PC-3 (cell line): Measurements from ENCODE around the gene CLEC5A. TPM values are rescaled to one million over a fixed set of nuclear protein-coding genes. Genes with fewer than 3 reads are reported as not detected.

ENCODE experiments used
- ATAC-seq: fragments of 200-7000 bp; cut with Tn5 transposase; 2 replicates; pipeline ENCODE4 v1.9.1; 2020; ENCODE audit warnings: mild to moderate bottlenecking, moderate library complexity
- BruUV-seq: library from RNA; stranded (reverse); fragments of 400-500 nt; replicated peaks from 2 replicates; lab custom pipeline; 2021; lab: Mats Ljungman, UMichigan
- CTCF ChIA-PET: fragments of 300-600 bp; sonication (Branson Sonifier 250); formaldehyde crosslinking; loops from one replicate; lab custom pipeline; 2022; ENCODE audit warnings: antibody characterized with exemption; lab: Charles Lee
- POLR2A ChIA-PET: fragments of 300-600 bp; sonication (Branson Sonifier 250); formaldehyde crosslinking; loops from one replicate; lab custom pipeline; 2022; ENCODE audit warnings: antibody characterized with exemption; ENCODE audit not compliant: unreplicated experiment; lab: Charles Lee
- DNase-seq: peaks from one replicate; pipeline ENCODE4 v3.0.0-alpha.2; 2015
- H2AFZ ChIP-seq: fragments of 300-600 bp; sonication (generic); 2 replicates; pipeline ENCODE4 v1.6.0; 2016; ENCODE audit warnings: antibody characterized with exemption, low read length
- H3F3A ChIP-seq: fragments of 300-600 bp; sonication (generic); one replicate; pipeline ENCODE4 v1.6.0; 2017; ENCODE audit warnings: antibody characterized with exemption, low read length, control low read depth, mild to moderate bottlenecking; ENCODE audit not compliant: unreplicated experiment
- H3K27ac ChIP-seq: fragments of 300-600 bp; sonication (generic); 2 replicates; pipeline ENCODE4 v1.5.1; 2016; ENCODE audit warnings: mild to moderate bottlenecking, low read length
- H3K27me3 ChIP-seq: fragments of 300-600 bp; sonication (generic); 2 replicates; pipeline ENCODE4 v1.6.1; 2016; ENCODE audit warnings: low read length, mixed read lengths
- H3K36me3 ChIP-seq: fragments of 300-600 bp; sonication (generic); 2 replicates; pipeline ENCODE4 v1.6.1; 2016; ENCODE audit warnings: low read depth, mixed run types, low read length, mixed read lengths
- H3K4me1 ChIP-seq: fragments of 300-600 bp; sonication (generic); 2 replicates; pipeline ENCODE4 v1.5.1; 2016; ENCODE audit warnings: low read length; ENCODE audit not compliant: insufficient read depth
- H3K4me2 ChIP-seq: fragments of 300-600 bp; sonication (generic); 2 replicates; pipeline ENCODE4 v1.6.0; 2016; ENCODE audit warnings: low read length
- H3K4me3 ChIP-seq: fragments of 300-600 bp; sonication (generic); 2 replicates; pipeline ENCODE4 v1.5.1; 2016; ENCODE audit warnings: mild to moderate bottlenecking, low read length, mixed read lengths
- H3K79me2 ChIP-seq: fragments of 300-600 bp; sonication (generic); 2 replicates; pipeline ENCODE4 v1.6.1; 2017; ENCODE audit warnings: low read length, mixed read lengths
- H3K9ac ChIP-seq: fragments of 300-600 bp; sonication (generic); 2 replicates; pipeline ENCODE4 v1.6.0; 2016; ENCODE audit warnings: mild to moderate bottlenecking, low read length
- H3K9me2 ChIP-seq: fragments of 300-600 bp; sonication (generic); replicated peaks from 2 replicates; pipeline ENCODE4 v1.6.1; 2016; ENCODE audit warnings: mixed run types, low read length, mixed read lengths
- H3K9me3 ChIP-seq: fragments of 300-600 bp; sonication (generic); 2 replicates; pipeline ENCODE4 v1.6.1; 2016; ENCODE audit warnings: low read length, mixed read lengths
- H4K20me1 ChIP-seq: fragments of 300-600 bp; sonication (generic); 2 replicates; pipeline ENCODE4 v1.6.1; 2016; ENCODE audit warnings: low read length, mixed read lengths
- CTCF ChIP-seq: fragments of 300-600 bp; sonication (generic); conservative IDR thresholded peaks from 2 replicates; pipeline ENCODE4 v1.5.1; 2017; ENCODE audit warnings: antibody characterized with exemption, low read depth, mild to moderate bottlenecking, low read length
- EZH2 ChIP-seq: fragments of 300-600 bp; sonication (generic); IDR thresholded peaks from one replicate; pipeline ENCODE4 v1.6.1; 2017; ENCODE audit warnings: antibody characterized with exemption, mild to moderate bottlenecking, low read length; ENCODE audit not compliant: unreplicated experiment
- EZH2phosphoT487 ChIP-seq: fragments of 300-600 bp; sonication (generic); IDR thresholded peaks from 2 replicates; pipeline ENCODE4 v1.6.1; 2018; ENCODE audit warnings: mild to moderate bottlenecking, antibody characterized with exemption, low read length, borderline replicate concordance
- intact Hi-C: fragments of 100-400 bp; cut with micrococcal nuclease; formaldehyde crosslinking; loops from 2 replicates; pipeline ENCODE4 v1.9.0; 2023
- total RNA-seq: library from RNA; depleted of rRNA; stranded (reverse); fragments of >200 nt; gene quantifications from 2 replicates; pipeline ENCODE4 v1.2.3, GENCODE V29; 2014

Gene CLEC5A
- total RNA-seq, 1 experiment from 2014 or later: not detected

DNA sequence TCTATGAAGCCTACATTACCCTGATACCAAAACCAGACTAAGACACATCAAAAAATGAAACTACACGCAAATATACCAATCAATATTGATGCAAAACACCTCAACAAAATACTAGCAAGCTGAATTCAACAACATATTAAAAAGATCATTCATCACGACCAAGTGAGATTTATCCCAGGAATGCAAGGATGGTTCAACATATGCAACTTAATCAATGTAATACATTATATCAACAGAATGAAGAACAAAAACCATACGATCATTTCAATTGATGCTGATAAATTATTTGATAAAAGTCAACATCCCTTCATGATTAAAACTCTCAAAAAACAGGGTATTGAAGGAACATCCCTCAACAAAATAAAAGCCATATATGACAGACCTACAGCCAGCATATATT lies 5.7 kb downstream of the CLEC5A start:
- Histone ChIP-seq H3K9ac (no peak overlapping the region), H3K4me1 (no peaks in the 10 kb centered on the region), H3K79me2 (no peaks in the 10 kb centered on the region), H3F3A (no peaks in the 10 kb centered on the region), H3K27ac (no peak overlapping the region), H2AFZ (no peak overlapping the region), H3K36me3 (no peaks in the 10 kb centered on the region), H3K4me2 (no peak overlapping the region), H3K27me3 (no peaks in the 10 kb centered on the region; the same call in 1 of the 2 replicates), H3K9me3 (no peaks in the 10 kb centered on the region), H3K4me3 (no peak overlapping the region), H4K20me1 (no peaks in the 10 kb centered on the region), H3K9me2 (no peaks in the 10 kb centered on the region)
- DNase-seq (no peak), ATAC-seq (no peak)
- TF ChIP-seq EZH2: no peak
- no peak for TF ChIP-seq CTCF
- no peak for TF ChIP-seq EZH2phosphoT487
- POLR2A ChIA-PET: no interaction called here
- CTCF ChIA-PET: no interaction called here
- intact Hi-C loops: no loop called here
- no TSS peak for BruUV-seq

DNA sequence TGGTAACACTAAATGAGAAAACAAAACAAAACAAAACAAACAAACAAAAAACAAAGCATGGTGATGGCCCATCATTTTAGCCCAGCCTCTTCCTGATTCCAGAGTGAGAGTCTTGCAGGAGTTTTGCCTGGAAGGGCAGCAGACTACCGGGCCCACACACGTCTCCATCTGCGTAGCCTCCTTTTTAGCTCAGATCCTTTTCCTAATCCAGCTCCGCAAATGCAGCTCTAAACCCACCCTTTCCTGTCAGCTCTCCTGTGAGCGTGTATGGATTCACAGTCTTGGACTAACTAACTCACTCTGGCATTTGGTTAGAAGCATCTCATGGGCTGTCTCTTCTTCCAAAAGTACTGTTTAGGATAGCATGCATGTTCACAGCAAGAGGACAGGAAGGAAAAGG lies 16.6 kb downstream of the CLEC5A start:
- Histone ChIP-seq H3K79me2 (no peaks in the 10 kb centered on the region), H3K9me2 (no peaks in the 10 kb centered on the region), H3K9me3 (no peaks in the 10 kb centered on the region), H3K4me3 (no peak overlapping the region), H3K9ac (no peak overlapping the region), H3K36me3 (no peaks in the 10 kb centered on the region), H3K27me3 (peaks cover 19% of the 10 kb centered on the region), H3K27ac (no peak overlapping the region), H2AFZ (no peak overlapping the region), H3K4me1 (no peaks in the 10 kb centered on the region), H4K20me1 (no peaks in the 10 kb centered on the region), H3F3A (no peaks in the 10 kb centered on the region), H3K4me2 (no peak overlapping the region)
- ChIA-PET CTCF (no interaction called here), POLR2A (no interaction called here)
- DNase-seq: no peak
- intact Hi-C loops: no loop called here
- no peak for ATAC-seq
- no TSS peak for BruUV-seq
- TF ChIP-seq EZH2phosphoT487 (no peak), CTCF (no peak), EZH2 (no peak)

- H3K9me2 ChIP-seq: no peaks in the 10 kb centered on the region
- H3K79me2 ChIP-seq: no peaks in the 10 kb centered on the region
- H3K4me1 ChIP-seq: no peaks in the 10 kb centered on the region
- no peak overlapping the region for H3K27ac ChIP-seq
- ChIA-PET POLR2A (no interaction called here), CTCF (no interaction called here)
- H3K4me2 ChIP-seq: no peak overlapping the region
- TF ChIP-seq CTCF (no peak), EZH2phosphoT487 (no peak), EZH2 (no peak)
- H3K4me3 ChIP-seq: no peak overlapping the region
- no peaks in the 10 kb centered on the region for H3K9me3 ChIP-seq
- H3K9ac ChIP-seq: no peak overlapping the region
- no TSS peak for BruUV-seq
- no peak for DNase-seq
- ATAC-seq: no peak
- H3F3A ChIP-seq: no peaks in the 10 kb centered on the region
- peaks cover 19% of the 10 kb centered on the region for H3K27me3 ChIP-seq
- intact Hi-C loops: no loop called here
- no peaks in the 10 kb centered on the region for H3K36me3 ChIP-seq
- no peak overlapping the region for H2AFZ ChIP-seq
- no peaks in the 10 kb centered on the region for H4K20me1 ChIP-seq
Observed at GRCh38 chr7:141928845-141929195, 18.0 kb downstream of the CLEC5A start.
